H1 (cell line): ENCODE data around the gene HDX.

Source experiments
- ATF2 ChIP-seq: IDR thresholded peaks from 2 replicates; pipeline ENCODE4 v1.6.1; 2012; ENCODE audit warnings: low read length, inconsistent platforms
- ATF3 ChIP-seq: IDR thresholded peaks from 2 replicates; pipeline ENCODE4 v1.6.1; 2011; ENCODE audit warnings: low read depth, mild to moderate bottlenecking, low read length; ENCODE audit not compliant: insufficient read depth
- BACH1 ChIP-seq: IDR thresholded peaks from 2 replicates; pipeline ENCODE4 v1.6.1; 2012; ENCODE audit warnings: low read length, improper control_type of control experiment
- CEBPB ChIP-seq: IDR thresholded peaks from 2 replicates; pipeline ENCODE4 v1.6.1; 2012; ENCODE audit warnings: low read depth, low read length
- CTCF ChIP-seq, 3 experiments: IDR thresholded peaks; 1 replicate in 2 of 3; 2 replicates in 1 of 3; pipeline versions ENCODE4 v1.5.1 to v1.6.1; 2011; ENCODE audit warnings: low read length in 3 of 3, mild to moderate bottlenecking in 3 of 3, inconsistent platforms in 2 of 3, low read depth in 1 of 3, moderate library complexity in 1 of 3; ENCODE audit not compliant: insufficient read depth in 1 of 3; ENCODE audit errors: control extremely low read depth in 1 of 3
- EP300 ChIP-seq, 2 experiments: IDR thresholded peaks; 1 replicate in 1 of 2; 2 replicates in 1 of 2; pipeline ENCODE4 v1.6.1; 2011 to 2012; ENCODE audit warnings: low read depth in 2 of 2, low read length in 2 of 2, mild to moderate bottlenecking in 2 of 2, borderline replicate concordance in 1 of 2, inconsistent platforms in 1 of 2, moderate library complexity in 1 of 2
- EZH2 ChIP-seq: fragments of 200-600 bp; sonication (generic); IDR thresholded peaks from 2 replicates; pipeline ENCODE4 v1.7.1; 2012; ENCODE audit warnings: low read depth, mild to moderate bottlenecking, moderate library complexity, low read length, inconsistent platforms; ENCODE audit not compliant: severe bottlenecking
- GABPA ChIP-seq: IDR thresholded peaks from 2 replicates; pipeline ENCODE4 v1.6.1; 2011; ENCODE audit warnings: mild to moderate bottlenecking, low read length, moderate library complexity, borderline replicate concordance; ENCODE audit not compliant: insufficient read depth
- MAX ChIP-seq: IDR thresholded peaks from 2 replicates; pipeline ENCODE4 v1.6.1; 2012; ENCODE audit warnings: inconsistent platforms
- POLR2A ChIP-seq, 2 experiments: IDR thresholded peaks; 1 replicate in 1 of 2; 2 replicates in 1 of 2; pipeline ENCODE4 v1.6.1; 2011; ENCODE audit warnings: low read depth in 2 of 2, low read length in 2 of 2, mild to moderate bottlenecking in 2 of 2; ENCODE audit errors: control extremely low read depth in 1 of 2

GRCh38 chrX:84453351-84454246 lies 48.7 kb downstream of the HDX start:
- no peak for TF ChIP-seq CEBPB
- no peak for TF ChIP-seq CTCF (IDR thresholded peaks at IDR 0.05; ENCODE audit: control extremely low read depth in 1 of 3, insufficient read depth in 1 of 3, low read depth in 1 of 3, low read length in 3 of 3)
- no peak for TF ChIP-seq EP300 (IDR thresholded peaks at IDR 0.05; ENCODE audit: borderline replicate concordance in 1 of 2, low read depth in 2 of 2, low read length in 2 of 2)
- no peak for TF ChIP-seq BACH1
- no peak for TF ChIP-seq MAX
- TF ChIP-seq ATF3: no peak
- no peak for TF ChIP-seq GABPA
- no peak for TF ChIP-seq ATF2
- TF ChIP-seq POLR2A (IDR thresholded peaks at IDR 0.05; ENCODE audit: control extremely low read depth in 1 of 2, low read depth in 2 of 2, low read length in 2 of 2): no peak
- TF ChIP-seq EZH2: no peak
